CD4-positive, alpha-beta T cell treated with Interleukin-15 for 1 hour (primary cell): ENCODE data around the gene CELF2.

Experiments
- DNase-seq: peaks from one replicate; pipeline ENCODE4 v3.0.0-alpha.2; 2020

CELF2 gene

GRCh38 chr10:11063856-11064255 lies 46.2 kb downstream of the CELF2 start:
- no peak for DNase-seq

- no peak for DNase-seq
These were observed 47.2 kb downstream of the CELF2 start for GRCh38 chr10:11064832-11065231.

- DNase-seq = no peak
These were observed 47.9 kb downstream of the CELF2 start for GRCh38 chr10:11065567-11065966.

GRCh38 chr10:11066520-11066919 lies 48.8 kb downstream of the CELF2 start:
- no peak for DNase-seq

GRCh38 chr10:11068861-11069633 lies 51.4 kb downstream of the CELF2 start:
- no peak for DNase-seq

- DNase-seq = no peak
These were observed 55.7 kb downstream of the CELF2 start for GRCh38 chr10:11073410-11073809.

- DNase-seq = no peak
These were observed 57.0 kb downstream of the CELF2 start for GRCh38 chr10:11074536-11075267.

GRCh38 chr10:11076221-11076620 lies 58.5 kb downstream of the CELF2 start:
- no peak for DNase-seq

GRCh38 chr10:11080564-11080984 lies 62.9 kb downstream of the CELF2 start:
- DNase-seq = no peak

- DNase-seq = no peak
These were observed 63.7 kb downstream of the CELF2 start for GRCh38 chr10:11081408-11081807.

- no peak for DNase-seq
These were observed 64.9 kb downstream of the CELF2 start for GRCh38 chr10:11082526-11082925.

GRCh38 chr10:11083051-11083450 lies 65.4 kb downstream of the CELF2 start:
- no peak for DNase-seq

- DNase-seq = no peak
These were observed 67.9 kb downstream of the CELF2 start for GRCh38 chr10:11085545-11085944.

GRCh38 chr10:11086177-11086840 lies 68.6 kb downstream of the CELF2 start:
- DNase-seq = no peak

- DNase-seq = no peak
These were observed 69.7 kb downstream of the CELF2 start for GRCh38 chr10:11087372-11087771.

GRCh38 chr10:11088709-11089108 lies 71.0 kb downstream of the CELF2 start:
- no peak for DNase-seq

- no peak for DNase-seq
These were observed 71.6 kb downstream of the CELF2 start for GRCh38 chr10:11089272-11089671.

GRCh38 chr10:11091517-11092102 lies 73.9 kb downstream of the CELF2 start:
- DNase-seq = no peak

- no peak for DNase-seq
These were observed 76.4 kb downstream of the CELF2 start for GRCh38 chr10:11093771-11094736.

GRCh38 chr10:11095374-11095801 lies 77.7 kb downstream of the CELF2 start:
- no peak for DNase-seq

- no peak for DNase-seq
These were observed 78.8 kb downstream of the CELF2 start for GRCh38 chr10:11096422-11096821.

GRCh38 chr10:11097686-11098085 lies 80.0 kb downstream of the CELF2 start:
- no peak for DNase-seq
